HG02759 (cell line): ENCODE measurements around the gene SMCR8.
"Not testable (repeated sequence)": the region's sequence is repeated elsewhere in the genome, so short reads cannot be mapped to it uniquely, and the experiment has no call there.

Experiments
- ATAC-seq: cut with Tn5 transposase; IDR thresholded peaks from one replicate; pipeline ENCODE4 v1.9.1; 2021; ENCODE audit warnings: mild to moderate bottlenecking, moderate library complexity; ENCODE audit not compliant: unreplicated experiment

The SMCR8 gene

DNA sequence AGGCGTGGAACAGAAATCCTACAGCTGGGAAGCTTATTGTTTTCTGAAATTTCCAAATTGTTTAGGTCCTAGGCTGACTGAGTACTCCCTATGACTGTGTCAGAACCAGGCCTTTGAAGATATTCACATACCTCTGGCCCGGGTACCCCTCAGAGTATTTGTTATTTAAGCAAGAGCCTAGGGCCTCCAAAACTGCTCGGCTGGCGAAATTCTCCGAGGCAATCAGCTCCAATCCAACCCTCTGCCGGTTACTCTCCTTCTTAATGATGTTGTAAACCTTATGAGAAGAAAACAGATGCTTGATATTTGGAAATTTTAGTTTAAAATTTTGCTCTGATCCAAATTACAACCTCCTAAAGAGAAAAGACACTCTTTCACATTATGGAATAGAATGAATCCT, 38.4 kb downstream of the SMCR8 start:
- no peak for ATAC-seq

- ATAC-seq = no peak
These were observed 41.5 kb downstream of the SMCR8 start for GRCh38 chr17:18356624-18357023.

DNA sequence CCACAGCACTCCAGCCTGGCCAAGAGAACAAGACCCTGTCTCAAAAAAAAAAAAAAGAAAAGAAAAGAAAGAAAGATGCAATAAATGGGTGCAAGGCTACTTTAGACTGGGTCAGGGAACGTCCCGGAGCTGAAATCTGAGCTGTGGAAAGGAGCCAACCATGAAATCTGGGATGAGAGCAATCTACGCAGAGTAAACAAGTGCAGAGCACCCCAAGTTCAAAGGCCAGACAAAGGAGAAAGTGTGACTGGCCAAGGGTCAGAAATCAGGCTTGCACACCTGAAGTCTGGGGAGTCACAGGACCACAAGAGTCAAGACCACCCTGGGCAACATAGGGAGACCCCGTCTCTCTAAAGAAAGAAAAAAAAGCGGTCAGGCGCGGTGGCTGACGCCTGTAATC, 45.4 kb downstream of the SMCR8 start:
- ATAC-seq = no peak

- no peak for ATAC-seq
These were observed 47.0 kb downstream of the SMCR8 start for GRCh38 chr17:18361837-18362697.

DNA sequence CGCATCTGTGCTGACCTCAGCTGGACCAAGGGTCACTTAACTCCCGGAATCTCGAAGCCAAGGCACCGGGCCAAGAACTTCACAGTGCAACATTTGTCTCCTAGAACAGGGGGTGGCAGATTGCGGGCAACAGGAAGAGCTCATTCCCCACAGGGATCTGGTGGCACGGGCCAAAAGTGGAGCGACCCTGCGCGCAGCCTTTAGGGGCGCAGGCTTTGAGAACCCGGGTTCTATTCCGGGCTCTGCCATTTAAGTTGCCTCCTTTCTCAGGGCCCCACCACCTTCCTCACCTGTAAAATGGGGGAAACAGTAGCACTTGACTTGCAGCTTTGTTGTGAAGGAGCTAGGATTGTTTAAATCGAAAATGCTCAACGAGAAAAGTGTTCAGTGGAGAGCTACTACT, 47.6 kb downstream of the SMCR8 start:
- no peak for ATAC-seq

DNA sequence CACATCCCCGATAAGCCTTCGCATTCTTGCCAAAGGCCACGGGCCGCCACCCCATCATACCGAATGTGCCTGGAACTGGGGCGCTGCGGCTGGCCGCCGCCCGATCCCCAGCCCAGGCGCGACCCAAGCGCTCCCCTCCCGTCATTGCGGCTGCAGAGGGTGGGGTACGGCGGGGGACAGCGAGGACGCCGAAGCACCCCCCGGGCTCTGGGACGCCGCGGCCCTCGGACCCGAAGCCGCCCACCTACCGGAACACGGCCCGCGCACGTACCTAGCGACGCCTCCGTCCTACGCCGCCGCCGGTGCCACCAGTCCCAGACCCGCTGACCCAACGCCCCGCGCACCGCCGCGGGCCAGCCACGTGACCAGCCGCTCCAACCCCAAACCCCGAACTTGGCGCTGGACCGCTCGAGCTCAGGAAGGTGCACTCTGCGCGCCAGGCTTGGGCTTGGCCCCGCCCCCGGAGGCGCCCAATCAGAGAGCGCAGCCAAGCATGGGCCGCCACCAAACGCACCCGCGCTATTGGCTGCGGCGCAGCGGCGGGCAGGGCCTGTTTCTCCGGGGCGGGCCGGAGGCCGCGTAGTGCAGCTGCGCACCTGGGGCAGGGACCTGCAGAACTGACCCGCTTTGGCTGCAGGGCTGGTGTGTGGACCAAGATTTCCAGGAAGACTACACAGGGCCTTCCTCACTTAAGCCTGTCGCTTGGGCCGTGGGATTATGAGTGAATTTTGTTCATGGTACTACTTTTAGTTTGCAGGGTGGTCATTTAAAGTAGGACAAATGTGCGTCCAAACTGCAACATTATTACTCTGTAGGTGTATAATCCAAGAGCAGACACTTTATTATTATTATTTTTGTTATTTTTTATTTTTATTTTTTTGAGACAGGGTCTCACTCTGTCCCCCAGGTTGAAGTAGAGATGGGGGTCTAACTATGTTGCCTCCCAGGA, 48.3 kb downstream of the SMCR8 start, which contains the start of gene SHMT1:
Gene SHMT1, minus strand, starts transcription at position 450 of the 949 bp plus-strand sequence. CDS start 7,569 bp downstream, outside the sequence.
- peak; percentile 99 for ATAC-seq

- ATAC-seq = no peak
These were observed 49.1 kb downstream of the SMCR8 start for GRCh38 chr17:18364166-18364565.

DNA sequence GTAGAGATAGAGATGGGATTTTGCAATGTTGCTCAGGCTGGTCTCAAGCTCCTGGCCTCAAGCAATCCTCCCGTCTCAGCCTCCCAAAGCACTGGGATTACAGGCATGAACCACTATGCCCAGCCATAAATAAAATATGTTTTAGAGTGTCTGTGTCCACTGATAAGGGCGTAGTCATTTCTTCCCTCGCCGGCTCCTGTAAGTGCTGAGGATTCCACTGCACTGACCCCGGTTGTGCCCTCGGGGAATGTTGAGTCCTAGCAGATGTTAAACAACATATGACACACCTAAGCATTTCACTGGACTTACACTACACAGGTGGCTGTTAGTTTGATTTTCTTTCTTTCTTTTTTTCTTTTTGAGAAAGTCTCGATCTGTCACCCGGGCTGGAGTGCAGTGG, 53.9 kb downstream of the SMCR8 start:
- ATAC-seq = no peak

GRCh38 chr17:18370761-18371160, 55.7 kb downstream of the SMCR8 start:
- no peak for ATAC-seq

DNA sequence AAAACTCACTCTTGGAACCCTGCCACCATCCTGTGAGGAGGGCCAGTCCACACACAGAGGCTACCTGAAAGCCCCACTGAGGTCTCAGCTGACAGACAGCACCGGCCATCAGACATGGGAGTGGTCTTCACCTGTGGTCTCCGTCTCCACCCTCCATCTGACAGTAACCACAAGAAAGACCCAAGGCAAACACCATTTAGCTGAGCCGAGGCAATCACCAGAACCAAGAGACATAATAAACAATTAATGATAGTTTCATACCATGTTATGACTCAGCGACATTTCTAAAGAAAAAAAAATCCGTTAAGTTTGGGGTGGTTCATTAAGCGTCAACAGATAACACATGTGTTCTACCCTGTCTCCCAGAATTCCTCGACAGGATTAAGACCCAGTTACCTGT, 56.4 kb downstream of the SMCR8 start:
- ATAC-seq = no peak

GRCh38 chr17:18373181-18373580, 58.1 kb downstream of the SMCR8 start:
- not testable (repeated sequence) for ATAC-seq

- no peak for ATAC-seq
These were observed 59.1 kb downstream of the SMCR8 start for GRCh38 chr17:18374216-18374615.
